Heart right ventricle (tissue), 16 donors: ENCODE measurements around the gene SCUBE1. TPM values are rescaled to one million over a fixed set of nuclear protein-coding genes. Genes with fewer than 3 reads are reported as not detected.

ENCODE experiments used
- ATAC-seq, 8 donors: fragments of 200-7000 bp; cut with Tn5 transposase; one replicate each; pipeline ENCODE4 v1.9.1; 2020; ENCODE audit warnings: mild to moderate bottlenecking in 8 of 8, moderate library complexity in 8 of 8, moderate number of reproducible peaks in 1 of 8
- DNase-seq, 2 donors: peaks; one replicate each; pipeline ENCODE4 v3.0.0-alpha.2; 2020
- H3K27ac ChIP-seq, 10 donors: fragments of 200-600 bp; sonication (generic) in 2 of 10; one replicate each; pipeline versions ENCODE4 v1.5.0 to v1.8.0; 2020 to 2022; ENCODE audit warnings: mild to moderate bottlenecking in 3 of 10
- H3K27me3 ChIP-seq, 7 donors: fragments of 200-600 bp; one replicate each; pipeline ENCODE4 v1.8.0; 2021 to 2022; ENCODE audit warnings: mild to moderate bottlenecking in 2 of 7
- H3K36me3 ChIP-seq, 9 donors: fragments of 200-600 bp; sonication (generic) in 1 of 9; one replicate each; pipeline versions ENCODE4 v1.5.0 to v1.8.0; 2020 to 2022; ENCODE audit warnings: mild to moderate bottlenecking in 2 of 9
- H3K4me1 ChIP-seq, 9 donors: fragments of 200-600 bp; sonication (generic) in 1 of 9; one replicate each; pipeline versions ENCODE4 v1.5.0 to v1.8.0; 2020 to 2022; ENCODE audit warnings: mild to moderate bottlenecking in 4 of 9
- H3K4me3 ChIP-seq, 10 donors: fragments of 200-600 bp; sonication (generic) in 2 of 10; one replicate each; pipeline versions ENCODE4 v1.5.0 to v1.8.0; 2020 to 2022; ENCODE audit warnings: mild to moderate bottlenecking in 7 of 10, moderate library complexity in 2 of 10
- H3K9me3 ChIP-seq, 11 donors: fragments of 200-600 bp in 10 of 11; sonication (generic) in 2 of 11; one replicate each; pipeline versions ENCODE4 v1.5.0 to v1.8.0; 2013 to 2022; ENCODE audit warnings: mild to moderate bottlenecking in 2 of 11, control low read depth in 1 of 11, moderate library complexity in 1 of 11
- CTCF ChIP-seq, 9 donors: fragments of 200-600 bp; sonication (generic) in 2 of 9; IDR thresholded peaks; one replicate each; pipeline versions ENCODE4 v1.5.0 to v1.8.0; 2021 to 2022; ENCODE audit warnings: antibody characterized with exemption in 9 of 9, mild to moderate bottlenecking in 5 of 9, moderate library complexity in 1 of 9
- WGBS, 2 donors: extraction: QIAGEN DNeasy Blood & Tissue Kit; methylation state at CpG; one replicate each; pipeline ENCODE4 v1.1.7; 2013; ENCODE audit warnings: inconsistent platforms in 1 of 2; 5-methylcytosine and 5-hydroxymethylcytosine counted together
- intact Hi-C, 10 donors: fragments of 100-400 bp; cut with DNase I; formaldehyde crosslinking; loops; one replicate each; pipeline versions ENCODE4 v1.11.1 to v1.14.2; 2022
- polyA plus RNA-seq, 2 donors: library from polyadenylated mRNA; stranded (reverse); fragments of 200-250 nt; gene quantifications; one replicate each; pipeline ENCODE4 v1.2.3, GENCODE V29; 2013
- total RNA-seq, 10 donors: library from RNA; stranded (reverse); fragmentation: NEBNext Ultra II Directional in 3 of 10; extraction: Animal tissue kit (Norgen Biotek cat#: 25700) in 3 of 10; gene quantifications; one replicate each; pipeline versions ENCODE4 v1.2.1 to v1.2.4, GENCODE V29; 2021 to 2023
- donor health status: Arrhythmogenic right ventricular cardiomyopathy.
- donor health status: ischemic (EF 13 %, LVEDD 7.1; RV severe dilation, severe dysfunction).
- donor health status: healthy with polysubstance abuse.
- donor health status: DM: no; HTN: yes; CAD: no.
- donor health status: DM: no; HTN: no; CAD: no.
- donor health status: ischemic (EF 25% LVEDD 6.9; RV normal size, moderate dysfunction).
- donor health status: ischemic (EF 25% LVEDD 5.7; RV mildly dilated, moderate dysfunction).
- donor health status: healthy.
- donor health status: DM: yes; HTN: yes; CAD: no.
- donor health status: Ischemic cardiomyopathy.
- donor health status: ischemic (EF 35%, LVEDD 5.7; RV mildly dilated, moderate dysfunction).
- donor health status: nonischemic (EF 11% LVEDD 7.7; RV severe dilation, severe dysfunction).
- donor health status: DM: yes; HTN: yes; CAD: no.
- donor health status: PGD.
- donor health status: ischemic (EF 29% LVEDD 5.4; RV normal size, mild dysfunction).
- donor health status: nonischemic (EF 23%, LVEDD 6.1; RV moderate dilation, normal function).

The SCUBE1 gene
- total and polyA plus RNA-seq, 12 donors = 0.01 to 0.60 (median 0.13) TPM; not detected in 1

- DNase-seq = no peak
- ATAC-seq = no peak
- Histone ChIP-seq H3K4me3 (no peak overlapping the region), H3K4me1 (peaks cover 0 to 6% (median 0%) of the 10 kb centered on the region in 9 donors), H3K27me3 (peaks cover 0 to 11% (median 0%) of the 10 kb centered on the region in 7 donors), H3K9me3 (no peaks in the 10 kb centered on the region), H3K36me3 (no peaks in the 10 kb centered on the region), H3K27ac (no peak overlapping the region)
- 90 to 93% methylated on average over 13 of the region's 13 CpGs for WGBS, 2 donors
- intact Hi-C loops = no loop called here
- TF ChIP-seq CTCF (IDR thresholded peaks at IDR 0.05) = no peak
Measured at GRCh38 chr22:43211941-43212433, 131.2 kb downstream of the SCUBE1 start.

GRCh38 chr22:43210631-43211515, 132.3 kb downstream of the SCUBE1 start:
- no peak for DNase-seq
- ATAC-seq = no peak
- TF ChIP-seq CTCF (IDR thresholded peaks at IDR 0.05) = no peak
- no peak overlapping the region for H3K27ac ChIP-seq
- intact Hi-C loops = no loop called here
- H3K4me1 ChIP-seq = peaks cover 0 to 7% (median 5%) of the 10 kb centered on the region in 9 donors
- H3K4me3 ChIP-seq = no peak overlapping the region
- no peaks in the 10 kb centered on the region for H3K9me3 ChIP-seq
- H3K36me3 ChIP-seq = no peaks in the 10 kb centered on the region
- H3K27me3 ChIP-seq = peaks cover 0 to 11% (median 0%) of the 10 kb centered on the region in 7 donors
- WGBS, 2 donors = 91 to 93% methylated on average over 34 of the region's 34 CpGs

GRCh38 chr22:43209971-43210370, 133.2 kb downstream of the SCUBE1 start:
- Histone ChIP-seq H3K36me3 (no peaks in the 10 kb centered on the region), H3K27me3 (peaks cover 0 to 7% (median 0%) of the 10 kb centered on the region in 7 donors), H3K27ac (no peak overlapping the region), H3K9me3 (no peaks in the 10 kb centered on the region), H3K4me3 (no peak overlapping the region), H3K4me1 (peaks cover 0 to 7% (median 5%) of the 10 kb centered on the region in 9 donors)
- TF ChIP-seq CTCF (IDR thresholded peaks at IDR 0.05) = no peak
- ATAC-seq (no peak), DNase-seq (no peak)
- 92 to 94% methylated on average over 22 of the region's 22 CpGs for WGBS, 2 donors
- intact Hi-C loops = no loop called here

- Histone ChIP-seq H3K36me3 (no peaks in the 10 kb centered on the region), H3K4me1 (peaks cover 0 to 7% (median 5%) of the 10 kb centered on the region in 9 donors), H3K9me3 (no peaks in the 10 kb centered on the region), H3K27me3 (peaks cover 0 to 6% (median 0%) of the 10 kb centered on the region in 7 donors), H3K4me3 (no peak overlapping the region), H3K27ac (no peak overlapping the region)
- TF ChIP-seq CTCF (IDR thresholded peaks at IDR 0.05) = no peak
- WGBS, 2 donors = 93 to 94% methylated on average over 15 of the region's 15 CpGs
- ATAC-seq = no peak
- intact Hi-C loops = no loop called here
- no peak for DNase-seq
Measured at GRCh38 chr22:43209523-43209890, 133.7 kb downstream of the SCUBE1 start.
